Panc1 (cell line): ENCODE measurements around the gene ARFGAP1. TPM values are rescaled to one million over a fixed set of nuclear protein-coding genes. Genes with fewer than 3 reads are reported as not detected.

Experiments used
- ATAC-seq: fragments of 200-7000 bp; cut with Tn5 transposase; 2 replicates; pipeline ENCODE4 v1.9.1; 2020; ENCODE audit warnings: mild to moderate bottlenecking, moderate library complexity
- BruUV-seq: library from RNA; stranded (reverse); fragments of 400-500 nt; replicated peaks from 2 replicates; lab custom pipeline; 2021; lab: Mats Ljungman, UMichigan
- CTCF ChIA-PET: fragments of 300-600 bp; sonication (Branson Sonifier 250); formaldehyde crosslinking; loops from one replicate; lab custom pipeline; 2022; ENCODE audit warnings: antibody characterized with exemption; lab: Charles Lee
- POLR2A ChIA-PET: fragments of 300-600 bp; sonication (Branson Sonifier 250); formaldehyde crosslinking; loops from one replicate; lab custom pipeline; 2022; ENCODE audit warnings: antibody characterized with exemption; lab: Charles Lee
- DNase-seq: peaks from one replicate; pipeline ENCODE4 v3.0.0-alpha.2; 2010; ENCODE audit warnings: low read depth, low spot score
- H3K27ac ChIP-seq: 2 replicates; pipeline ENCODE4 v1.5.1; 2011; ENCODE audit warnings: mild to moderate bottlenecking, low read length, inconsistent platforms
- H3K27me3 ChIP-seq: fragments of 200-500 bp; sonication (Bioruptor generic); 2 replicates; pipeline ENCODE4 v1.6.0; 2014; ENCODE audit warnings: low read length, inconsistent platforms; ENCODE audit not compliant: control insufficient read depth, insufficient read depth
- H3K36me3 ChIP-seq: fragments of 200-500 bp; sonication (Bioruptor generic); 2 replicates; pipeline ENCODE4 v1.5.1; 2014; ENCODE audit warnings: inconsistent platforms, mild to moderate bottlenecking, low read length, moderate library complexity; ENCODE audit not compliant: control insufficient read depth, insufficient read depth
- H3K4me1 ChIP-seq: 2 replicates; pipeline ENCODE4 v1.5.1; 2011; ENCODE audit warnings: inconsistent platforms, mild to moderate bottlenecking, low read length, moderate library complexity; ENCODE audit not compliant: control insufficient read depth, insufficient read depth
- H3K4me3 ChIP-seq, 2 experiments: 2 replicates each; pipeline ENCODE4 v1.5.1; 2011 to 2012; ENCODE audit warnings: low read depth in 2 of 2, low read length in 2 of 2, mild to moderate bottlenecking in 2 of 2, inconsistent platforms in 1 of 2, moderate library complexity in 1 of 2
- H3K9me3 ChIP-seq: fragments of 200-500 bp; sonication (Bioruptor generic); 2 replicates; pipeline ENCODE4 v1.5.1; 2014; ENCODE audit warnings: low read depth, mild to moderate bottlenecking, inconsistent platforms, low read length, moderate library complexity; ENCODE audit not compliant: control insufficient read depth, insufficient read depth
- CTCF ChIP-seq: fragments of 450-650 bp; IDR thresholded peaks from 2 replicates; pipeline ENCODE4 v1.5.1; 2017; ENCODE audit warnings: mild to moderate bottlenecking
- POLR2AphosphoS5 ChIP-seq: IDR thresholded peaks from 2 replicates; pipeline ENCODE4 v1.6.1; 2012; ENCODE audit warnings: mild to moderate bottlenecking, low read depth, low read length, moderate library complexity
- REST ChIP-seq, 2 experiments: IDR thresholded peaks; 2 replicates each; pipeline ENCODE4 v1.6.1; 2011 to 2012; ENCODE audit warnings: low read depth in 2 of 2, control low read depth in 1 of 2, low read length in 1 of 2, mild to moderate bottlenecking in 1 of 2, moderate library complexity in 1 of 2; ENCODE audit not compliant: insufficient read depth in 1 of 2
- SIN3A ChIP-seq: IDR thresholded peaks from 2 replicates; pipeline ENCODE4 v1.6.1; 2012; ENCODE audit warnings: low read depth, mild to moderate bottlenecking, low read length, moderate library complexity, borderline replicate concordance; ENCODE audit not compliant: insufficient read depth
- TCF7L2 ChIP-seq: IDR thresholded peaks from 2 replicates; pipeline ENCODE4 v1.6.1; 2011; ENCODE audit warnings: mild to moderate bottlenecking, low read depth, low read length, inconsistent platforms
- in situ Hi-C: cut with HindIII; loops from 2 replicates; pipeline ENCODE4 v1.10.0; 2016; ENCODE audit warnings: low sequenced_read_pairs, low pct_unique_long_range_greater_than_20kb
- intact Hi-C: fragments of 100-400 bp; cut with micrococcal nuclease; formaldehyde crosslinking; loops from one replicate; pipeline ENCODE4 v1.10.0; 2022; ENCODE audit not compliant: unreplicated experiment
- total RNA-seq: library from RNA; stranded (reverse); gene quantifications from one replicate; pipeline ENCODE4 v1.2.1, GENCODE V29; 2021; ENCODE audit not compliant: unreplicated experiment

Gene ARFGAP1
- total RNA-seq, 1 experiment from 2014 or later: 110 TPM

GRCh38 chr20:63252284-63252711 is 20.3 kb upstream of the ARFGAP1 start:
- ATAC-seq: no peak
- no peak for DNase-seq
- Histone ChIP-seq H3K4me1 (peaks cover 28% of the 10 kb centered on the region), H3K9me3 (no peaks in the 10 kb centered on the region), H3K27me3 (no peaks in the 10 kb centered on the region; the same call in 1 of the 2 replicates), H3K27ac (no peak overlapping the region), H3K36me3 (no peaks in the 10 kb centered on the region), H3K4me3 (no peak overlapping the region)
- POLR2A ChIA-PET: no interaction called here
- intact Hi-C loops: no loop called here
- no TSS peak for BruUV-seq
- in situ Hi-C loops: no loop called here
- TF ChIP-seq TCF7L2 (no peak), CTCF (no peak), POLR2AphosphoS5 (no peak), SIN3A (no peak), REST (IDR thresholded peaks at IDR 0.05; ENCODE audit: insufficient read depth in 1 of 2, low read depth in 2 of 2, low read length in 1 of 2) (no peak)
- CTCF ChIA-PET: interaction anchor here (0.7 to 4.0 kb wide), 3 partner anchors 17 to 389 kb away, joined by 3 to 25 read pairs (median 3); partner anchors contain the start of gene BIRC7

GRCh38 chr20:63253065-63253437 is 19.6 kb upstream of the ARFGAP1 start:
- Histone ChIP-seq H3K27me3 (no peaks in the 10 kb centered on the region; the same call in 1 of the 2 replicates), H3K36me3 (no peaks in the 10 kb centered on the region), H3K4me1 (peaks cover 26% of the 10 kb centered on the region), H3K4me3 (no peak overlapping the region; a peak in 1 of 4 replicates), H3K9me3 (no peaks in the 10 kb centered on the region), H3K27ac (no peak overlapping the region)
- no TSS peak for BruUV-seq
- DNase-seq (no peak), ATAC-seq (no peak)
- in situ Hi-C loops: no loop called here
- intact Hi-C loops: no loop called here
- ChIA-PET POLR2A (no interaction called here), CTCF (interaction anchor here (0.6 to 4.0 kb wide), 3 partner anchors 15 to 29 kb away, joined by 3 to 25 read pairs (median 5); partner anchors contain the start of gene BIRC7)
- TF ChIP-seq CTCF: no peak
- TF ChIP-seq SIN3A: no peak
- no peak for TF ChIP-seq TCF7L2
- no peak for TF ChIP-seq REST (IDR thresholded peaks at IDR 0.05; ENCODE audit: insufficient read depth in 1 of 2, low read depth in 2 of 2, low read length in 1 of 2)
- no peak for TF ChIP-seq POLR2AphosphoS5
